ENCODE data around the gene CAPN10.

CAPN10 gene

GRCh38 chr2:240635998-240636547 is 49.5 kb downstream of the CAPN10 start:
- DNase-seq (ENCODE audit: low read depth in 1 of 2, low spot score in 1 of 2), result no peak

GRCh38 chr2:240636563-240637115 is 50.1 kb downstream of the CAPN10 start:
- DNase-seq (ENCODE audit: low read depth in 1 of 2, low spot score in 1 of 2), result no peak

- no peak for DNase-seq (ENCODE audit: low read depth in 1 of 2, low spot score in 1 of 2)
These were observed 50.8 kb downstream of the CAPN10 start for GRCh38 chr2:240637116-240637900.

- DNase-seq (ENCODE audit: low read depth in 1 of 2, low spot score in 1 of 2), result no peak
These were observed 51.4 kb downstream of the CAPN10 start for GRCh38 chr2:240637901-240638345.

- no peak for DNase-seq (ENCODE audit: low read depth in 1 of 2, low spot score in 1 of 2)
These were observed 52.1 kb downstream of the CAPN10 start for GRCh38 chr2:240638512-240639160.

GRCh38 chr2:240639566-240639965 is 53.0 kb downstream of the CAPN10 start:
- no peak for DNase-seq (ENCODE audit: low read depth in 1 of 2, low spot score in 1 of 2)

GRCh38 chr2:240640939-240641338 is 54.4 kb downstream of the CAPN10 start:
- DNase-seq (ENCODE audit: low read depth in 1 of 2, low spot score in 1 of 2), result no peak

GRCh38 chr2:240642061-240642805 is 55.7 kb downstream of the CAPN10 start:
- DNase-seq (ENCODE audit: low read depth in 1 of 2, low spot score in 1 of 2), result no peak

GRCh38 chr2:240642806-240643092 is 56.2 kb downstream of the CAPN10 start:
- no peak for DNase-seq (ENCODE audit: low read depth in 1 of 2, low spot score in 1 of 2)

- DNase-seq (ENCODE audit: low read depth in 1 of 2, low spot score in 1 of 2), result no peak
These were observed 56.7 kb downstream of the CAPN10 start for GRCh38 chr2:240643093-240643810.

GRCh38 chr2:240643811-240644150 is 57.2 kb downstream of the CAPN10 start:
- DNase-seq (ENCODE audit: low read depth in 1 of 2, low spot score in 1 of 2), result no peak

GRCh38 chr2:240644171-240644651 is 57.7 kb downstream of the CAPN10 start:
- DNase-seq (ENCODE audit: low read depth in 1 of 2, low spot score in 1 of 2), result no peak

GRCh38 chr2:240644859-240645301 is 58.3 kb downstream of the CAPN10 start:
- no peak for DNase-seq (ENCODE audit: low read depth in 1 of 2, low spot score in 1 of 2)

- no peak for DNase-seq (ENCODE audit: low read depth in 1 of 2, low spot score in 1 of 2)
These were observed 58.8 kb downstream of the CAPN10 start for GRCh38 chr2:240645346-240645745.

- no peak for DNase-seq (ENCODE audit: low read depth in 1 of 2, low spot score in 1 of 2)
These were observed 59.3 kb downstream of the CAPN10 start for GRCh38 chr2:240645801-240646175.

GRCh38 chr2:240646176-240646899 is 59.8 kb downstream of the CAPN10 start:
- no peak for DNase-seq (ENCODE audit: low read depth in 1 of 2, low spot score in 1 of 2)

- no peak for DNase-seq (ENCODE audit: low read depth in 1 of 2, low spot score in 1 of 2)
These were observed 60.5 kb downstream of the CAPN10 start for GRCh38 chr2:240646900-240647502.

- DNase-seq (ENCODE audit: low read depth in 1 of 2, low spot score in 1 of 2), result no peak
These were observed 61.1 kb downstream of the CAPN10 start for GRCh38 chr2:240647503-240648154.

GRCh38 chr2:240648155-240648649 is 61.7 kb downstream of the CAPN10 start:
- DNase-seq (ENCODE audit: low read depth in 1 of 2, low spot score in 1 of 2), result no peak

All from stimulated activated CD4-positive, alpha-beta T cell treated with anti-CD3 and anti-CD28 coated beads, Interleukin-15, amount 100 ng/mL, for 1 hour (primary cell).